Measurements from ENCODE around the gene CHTF18. TPM values are rescaled to one million over a fixed set of nuclear protein-coding genes. Genes with fewer than 3 reads are reported as not detected.

CHTF18 gene
- total RNA-seq, 6 donors from 2014 or later: 4.1 to 39.8 (median 17.9) TPM

- ATAC-seq (ENCODE audit: low FRiP score in 2 of 2) (no peak), DNase-seq (peak in 1 of 2 donors; percentile 67)
- 73 to 86% methylated on average over 3 to 27 of the region's 27 CpGs for WGBS, 2 donors
Measured at GRCh38 chr16:841455-842060, 53.1 kb downstream of the CHTF18 start.

DNA sequence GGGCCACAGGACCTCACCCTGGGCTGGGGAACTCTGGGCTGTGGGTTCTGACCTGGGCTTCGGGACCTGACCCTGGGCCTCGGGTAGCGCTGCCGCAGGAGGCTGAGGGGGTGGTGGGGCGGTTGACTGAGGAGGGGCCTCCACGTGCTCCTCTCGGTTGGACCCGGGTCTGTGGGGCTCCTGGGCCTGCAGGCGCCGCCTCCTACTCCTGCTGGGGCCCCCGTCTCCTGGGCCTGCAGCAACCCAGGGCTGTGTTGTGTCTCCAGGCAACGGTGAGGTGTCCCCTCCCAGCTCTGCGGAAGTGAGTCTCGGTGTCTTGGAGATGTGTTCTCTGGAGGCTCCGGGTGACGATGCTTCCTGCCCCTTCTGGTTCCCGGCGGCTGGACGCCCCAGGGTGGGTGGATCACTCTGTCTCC, 53.6 kb downstream of the CHTF18 start:
- Histone ChIP-seq H3K9me3 (peaks cover 0 to 2% (median under 1%) of the 10 kb centered on the region in 4 donors), H3K4me1 (no peaks in the 10 kb centered on the region), H3K27ac (no peak overlapping the region), H3K36me3 (no peaks in the 10 kb centered on the region), H3K4me3 (no peak overlapping the region), H3K27me3 (no peaks in the 10 kb centered on the region)
- no peak for TF ChIP-seq POLR2AphosphoS5 (IDR thresholded peaks at IDR 0.05)
- TF ChIP-seq POLR2A (IDR thresholded peaks at IDR 0.05): no peak
- TF ChIP-seq EP300 (IDR thresholded peaks at IDR 0.05): no peak
- TF ChIP-seq CTCF (IDR thresholded peaks at IDR 0.05): no peak
- 22 to 54% methylated on average over 5 to 14 of the region's 19 CpGs for WGBS, 2 donors
- ATAC-seq (ENCODE audit: low FRiP score in 2 of 2) (no peak), DNase-seq (peak in 1 of 2 donors; percentile 67)

More at GRCh38 chr16:841455-842060, 53.1 kb downstream of the CHTF18 start:
- TF ChIP-seq EP300 (IDR thresholded peaks at IDR 0.05) (no peak), POLR2A (IDR thresholded peaks at IDR 0.05) (no peak), CTCF (IDR thresholded peaks at IDR 0.05) (no peak), POLR2AphosphoS5 (IDR thresholded peaks at IDR 0.05) (no peak)
- no peak overlapping the region for H3K4me3 ChIP-seq
- H3K27ac ChIP-seq: no peak overlapping the region
- no peaks in the 10 kb centered on the region for H3K27me3 ChIP-seq
- no peaks in the 10 kb centered on the region for H3K4me1 ChIP-seq
- peaks cover 2 to 7% (median 5%) of the 10 kb centered on the region in 4 donors for H3K9me3 ChIP-seq
- no peaks in the 10 kb centered on the region for H3K36me3 ChIP-seq

- no peak overlapping the region for H3K27ac ChIP-seq
- H3K4me3 ChIP-seq: no peak overlapping the region
- WGBS, 2 donors: 83 to 85% methylated on average over 25 to 33 of the region's 33 CpGs
- DNase-seq (peak in 1 of 2 donors; percentile 76), ATAC-seq (ENCODE audit: low FRiP score in 2 of 2) (no peak)
- H3K27me3 ChIP-seq: no peaks in the 10 kb centered on the region
- H3K36me3 ChIP-seq: no peaks in the 10 kb centered on the region
- TF ChIP-seq EP300 (IDR thresholded peaks at IDR 0.05) (no peak), POLR2A (IDR thresholded peaks at IDR 0.05) (no peak), CTCF (IDR thresholded peaks at IDR 0.05) (no peak), POLR2AphosphoS5 (IDR thresholded peaks at IDR 0.05) (no peak)
- no peaks in the 10 kb centered on the region for H3K4me1 ChIP-seq
- no peaks in the 10 kb centered on the region for H3K9me3 ChIP-seq
Measured at GRCh38 chr16:842711-843560, 54.5 kb downstream of the CHTF18 start.

DNA sequence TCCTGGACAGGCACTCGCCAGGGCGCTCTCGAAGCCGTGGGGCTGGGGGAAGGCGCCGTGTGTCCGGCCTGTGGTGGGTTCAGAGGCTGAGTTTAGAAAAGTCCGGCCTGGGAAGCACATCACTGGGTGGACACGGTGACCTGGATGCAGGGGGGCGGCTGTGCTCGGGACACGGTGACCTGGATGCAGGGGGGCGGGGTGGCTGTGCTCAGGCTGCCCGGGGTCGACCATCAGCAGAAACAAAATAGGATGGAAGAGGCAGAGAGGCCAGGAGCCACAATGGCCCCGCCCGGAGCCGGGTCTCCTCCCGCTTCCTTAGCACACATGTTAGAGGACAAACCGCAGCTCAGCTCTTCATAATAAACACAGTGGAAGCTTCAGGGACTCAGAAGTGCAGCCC, 55.4 kb downstream of the CHTF18 start:
- ATAC-seq (ENCODE audit: low FRiP score in 2 of 2): no peak
- WGBS, 2 donors: 90% methylated on average over 20 of the region's 20 CpGs
- peak in 1 of 2 donors; percentile 56 for DNase-seq

More for the DNA sequence above, 55.4 kb downstream of the CHTF18 start:
- Histone ChIP-seq H3K4me1 (no peaks in the 10 kb centered on the region), H3K27ac (no peak overlapping the region), H3K4me3 (no peak overlapping the region), H3K9me3 (no peaks in the 10 kb centered on the region), H3K27me3 (no peaks in the 10 kb centered on the region), H3K36me3 (no peaks in the 10 kb centered on the region)
- no peak for TF ChIP-seq POLR2AphosphoS5 (IDR thresholded peaks at IDR 0.05)
- TF ChIP-seq EP300 (IDR thresholded peaks at IDR 0.05): no peak
- no peak for TF ChIP-seq CTCF (IDR thresholded peaks at IDR 0.05)
- no peak for TF ChIP-seq POLR2A (IDR thresholded peaks at IDR 0.05)
